HepG2 (cell line): ENCODE measurements around the gene MYO1C. TPM values are rescaled to one million over a fixed set of nuclear protein-coding genes. Genes with fewer than 3 reads are reported as not detected.

Experiments
- BCL3 ChIP-seq: sonication (generic); formaldehyde crosslinking; IDR thresholded peaks from 2 replicates; pipeline ENCODE4 v1.5.1; 2020; ENCODE audit warnings: mild to moderate bottlenecking, missing genetic modification reagents, moderate library complexity
- CBX5 ChIP-seq: sonication (generic); formaldehyde crosslinking; IDR thresholded peaks from 2 replicates; pipeline ENCODE4 v1.4.0; 2020; ENCODE audit warnings: missing genetic modification reagents, borderline replicate concordance
- CTCF ChIP-seq: sonication (generic); formaldehyde crosslinking; IDR thresholded peaks from 2 replicates; pipeline ENCODE4 v1.5.0; 2020; ENCODE audit warnings: mild to moderate bottlenecking, missing genetic modification reagents, moderate library complexity
- FOXA3 ChIP-seq: IDR thresholded peaks from 2 replicates; pipeline ENCODE4 v1.6.1; 2016; ENCODE audit warnings: missing genetic modification reagents, missing compliant biosample characterization
- GZF1 ChIP-seq: sonication (generic); formaldehyde crosslinking; IDR thresholded peaks from 2 replicates; pipeline ENCODE4 v1.5.1; 2020; ENCODE audit warnings: mild to moderate bottlenecking, missing genetic modification reagents
- PHF21A ChIP-seq: sonication (generic); formaldehyde crosslinking; IDR thresholded peaks from 2 replicates; pipeline ENCODE4 v1.5.0; 2020; ENCODE audit warnings: mild to moderate bottlenecking, missing genetic modification reagents
- PRMT3 ChIP-seq: sonication (generic); formaldehyde crosslinking; IDR thresholded peaks from 2 replicates; pipeline ENCODE4 v1.8.1; 2022; ENCODE audit warnings: low read depth, mild to moderate bottlenecking, moderate library complexity, missing genetic modification reagents, borderline replicate concordance
- SPEN ChIP-seq: sonication (generic); formaldehyde crosslinking; IDR thresholded peaks from 2 replicates; pipeline ENCODE4 v1.5.1; 2020; ENCODE audit warnings: low read depth, mild to moderate bottlenecking, missing genetic modification reagents
- TEAD3 ChIP-seq: optimal IDR thresholded peaks from 2 replicates; pipeline ENCODE3; 2016; ENCODE audit warnings: borderline replicate concordance
- YEATS2 ChIP-seq: sonication (generic); formaldehyde crosslinking; IDR thresholded peaks from 2 replicates; pipeline ENCODE4 v1.4.0; 2020; ENCODE audit warnings: missing genetic modification reagents, borderline replicate concordance
- ZNF350 ChIP-seq: sonication (generic); formaldehyde crosslinking; IDR thresholded peaks from 2 replicates; pipeline ENCODE4 v1.4.0; 2020; ENCODE audit warnings: mild to moderate bottlenecking, low read depth, missing genetic modification reagents, borderline replicate concordance
- ZNF747 ChIP-seq: sonication (generic); formaldehyde crosslinking; IDR thresholded peaks from 2 replicates; pipeline ENCODE4 v1.8.1; 2023; ENCODE audit warnings: missing genetic modification reagents, mild to moderate bottlenecking, borderline replicate concordance
- polyA plus RNA-seq, 8 experiments: library from polyadenylated mRNA; depleted of rRNA in 3 of 8; stranded (reverse) in 7 of 8; unstranded in 1 of 8; fragments of >200 nt; fragmentation: Illumina TruSeq in 4 of 8; extraction: Trizol in 4 of 8; gene quantifications; 2 replicates each; pipeline versions ENCODE4 v1.2.1 to v1.2.3, GENCODE V29; 2011 to 2016; ENCODE audit warnings: low read depth in 4 of 8, missing spikeins in 1 of 8, mixed read lengths in 1 of 8; ENCODE audit not compliant: insufficient read depth in 1 of 8
- total RNA-seq, 5 experiments: library from RNA; depleted of rRNA; stranded (reverse); fragments of >200 nt; fragmentation: Illumina TruSeq; extraction: Trizol; gene quantifications; 2 replicates each; pipeline ENCODE4 v1.2.3, GENCODE V29; 2016; ENCODE audit warnings: low read depth in 1 of 5
- TF ChIP-seq, protein P1 (sequence below), 2 experiments: fragments of 450-650 bp in 1 of 2; sonication (generic) in 1 of 2; formaldehyde crosslinking in 1 of 2; IDR thresholded peaks; 2 replicates each; pipeline versions ENCODE4 v1.6.1 to v1.8.0; 2016 to 2022; ENCODE audit warnings: antibody characterized with exemption in 1 of 2, mild to moderate bottlenecking in 1 of 2, missing genetic modification reagents in 1 of 2
- TF ChIP-seq, protein P2 (sequence below): sonication (generic); formaldehyde crosslinking; IDR thresholded peaks from 2 replicates; pipeline ENCODE4 v1.4.0; 2020; ENCODE audit warnings: missing genetic modification reagents, borderline replicate concordance

MYO1C gene
- total and polyA plus RNA-seq, 2 of the 13 experiments (the other 11 are each of a cell fraction or from before 2014, with no cell fraction given): 22.7 to 40.8 TPM

GRCh38 chr17:1467898-1468492 lies 24.5 kb downstream of the MYO1C start (continued):
- TF ChIP-seq, protein P1, sequence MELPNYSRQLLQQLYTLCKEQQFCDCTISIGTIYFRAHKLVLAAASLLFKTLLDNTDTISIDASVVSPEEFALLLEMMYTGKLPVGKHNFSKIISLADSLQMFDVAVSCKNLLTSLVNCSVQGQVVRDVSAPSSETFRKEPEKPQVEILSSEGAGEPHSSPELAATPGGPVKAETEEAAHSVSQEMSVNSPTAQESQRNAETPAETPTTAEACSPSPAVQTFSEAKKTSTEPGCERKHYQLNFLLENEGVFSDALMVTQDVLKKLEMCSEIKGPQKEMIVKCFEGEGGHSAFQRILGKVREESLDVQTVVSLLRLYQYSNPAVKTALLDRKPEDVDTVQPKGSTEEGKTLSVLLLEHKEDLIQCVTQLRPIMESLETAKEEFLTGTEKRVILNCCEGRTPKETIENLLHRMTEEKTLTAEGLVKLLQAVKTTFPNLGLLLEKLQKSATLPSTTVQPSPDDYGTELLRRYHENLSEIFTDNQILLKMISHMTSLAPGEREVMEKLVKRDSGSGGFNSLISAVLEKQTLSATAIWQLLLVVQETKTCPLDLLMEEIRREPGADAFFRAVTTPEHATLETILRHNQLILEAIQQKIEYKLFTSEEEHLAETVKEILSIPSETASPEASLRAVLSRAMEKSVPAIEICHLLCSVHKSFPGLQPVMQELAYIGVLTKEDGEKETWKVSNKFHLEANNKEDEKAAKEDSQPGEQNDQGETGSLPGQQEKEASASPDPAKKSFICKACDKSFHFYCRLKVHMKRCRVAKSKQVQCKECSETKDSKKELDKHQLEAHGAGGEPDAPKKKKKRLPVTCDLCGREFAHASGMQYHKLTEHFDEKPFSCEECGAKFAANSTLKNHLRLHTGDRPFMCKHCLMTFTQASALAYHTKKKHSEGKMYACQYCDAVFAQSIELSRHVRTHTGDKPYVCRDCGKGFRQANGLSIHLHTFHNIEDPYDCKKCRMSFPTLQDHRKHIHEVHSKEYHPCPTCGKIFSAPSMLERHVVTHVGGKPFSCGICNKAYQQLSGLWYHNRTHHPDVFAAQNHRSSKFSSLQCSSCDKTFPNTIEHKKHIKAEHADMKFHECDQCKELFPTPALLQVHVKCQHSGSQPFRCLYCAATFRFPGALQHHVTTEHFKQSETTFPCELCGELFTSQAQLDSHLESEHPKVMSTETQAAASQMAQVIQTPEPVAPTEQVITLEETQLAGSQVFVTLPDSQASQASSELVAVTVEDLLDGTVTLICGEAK (IDR thresholded peaks at IDR 0.05): no peak
- TF ChIP-seq, protein P1 (CRISPR knock-in tag; IDR thresholded peaks at IDR 0.05): peak; percentile 20; the same call in 1 of the 2 replicates
- peak; percentile 40 for TF ChIP-seq CTCF (CRISPR knock-in tag)
- TF ChIP-seq SPEN (CRISPR knock-in tag): peak; percentile 68; the same call in 1 of the 2 replicates
- TF ChIP-seq GZF1 (CRISPR knock-in tag): peak; percentile 91
- peak; percentile 63; the same call in 1 of the 2 replicates for TF ChIP-seq YEATS2 (CRISPR knock-in tag)
- peak; percentile 86 for TF ChIP-seq TEAD3
- no peak for TF ChIP-seq ZNF747 (CRISPR knock-in tag)
- peak; percentile 48; the same call in 1 of the 2 replicates for TF ChIP-seq FOXA3 (CRISPR knock-in tag)
- peak; percentile 84 for TF ChIP-seq PHF21A (CRISPR knock-in tag)
- 0 out of 2 replicates have a peak, but pooled peaks have one; percentile 28 for TF ChIP-seq CBX5 (CRISPR knock-in tag)
- peak; percentile 72 for TF ChIP-seq ZNF350 (CRISPR knock-in tag)
- 0 out of 2 replicates have a peak, but pooled peaks have one; percentile 34 for TF ChIP-seq BCL3
- TF ChIP-seq PRMT3 (CRISPR knock-in tag): no peak
- TF ChIP-seq, protein P2, sequence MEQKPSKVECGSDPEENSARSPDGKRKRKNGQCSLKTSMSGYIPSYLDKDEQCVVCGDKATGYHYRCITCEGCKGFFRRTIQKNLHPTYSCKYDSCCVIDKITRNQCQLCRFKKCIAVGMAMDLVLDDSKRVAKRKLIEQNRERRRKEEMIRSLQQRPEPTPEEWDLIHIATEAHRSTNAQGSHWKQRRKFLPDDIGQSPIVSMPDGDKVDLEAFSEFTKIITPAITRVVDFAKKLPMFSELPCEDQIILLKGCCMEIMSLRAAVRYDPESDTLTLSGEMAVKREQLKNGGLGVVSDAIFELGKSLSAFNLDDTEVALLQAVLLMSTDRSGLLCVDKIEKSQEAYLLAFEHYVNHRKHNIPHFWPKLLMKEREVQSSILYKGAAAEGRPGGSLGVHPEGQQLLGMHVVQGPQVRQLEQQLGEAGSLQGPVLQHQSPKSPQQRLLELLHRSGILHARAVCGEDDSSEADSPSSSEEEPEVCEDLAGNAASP: peak; percentile 73; the same call in 1 of the 2 replicates
